Osteoblast (primary cell): ENCODE measurements around the gene CLVS2. TPM values are rescaled to one million over a fixed set of nuclear protein-coding genes. Genes with fewer than 3 reads are reported as not detected.

Experiments used
- DNase-seq: peaks from one replicate; pipeline ENCODE4 v3.0.0; 2011; ENCODE audit warnings: low spot score, mixed read lengths; ENCODE audit not compliant: insufficient read length; ENCODE audit errors: missing footprints
- H2AFZ ChIP-seq: 2 replicates; pipeline ENCODE4 v1.6.0; 2011; ENCODE audit warnings: mild to moderate bottlenecking, low read length
- H3K27ac ChIP-seq: 2 replicates; pipeline ENCODE4 v1.5.1; 2011; ENCODE audit warnings: mild to moderate bottlenecking, low read depth, low read length, moderate library complexity
- H3K27me3 ChIP-seq: 2 replicates; pipeline ENCODE4 v1.6.0; 2012; ENCODE audit warnings: mild to moderate bottlenecking, control low read depth, inconsistent platforms, low read length, moderate library complexity; ENCODE audit not compliant: insufficient read depth
- H3K36me3 ChIP-seq: 2 replicates; pipeline ENCODE4 v1.5.1; 2011; ENCODE audit warnings: mild to moderate bottlenecking, low read length, control low read depth, moderate library complexity; ENCODE audit not compliant: insufficient read depth
- H3K4me1 ChIP-seq: 2 replicates; pipeline ENCODE4 v1.5.1; 2011; ENCODE audit warnings: mild to moderate bottlenecking, low read length, control low read depth, moderate library complexity; ENCODE audit not compliant: insufficient read depth
- H3K4me2 ChIP-seq: 2 replicates; pipeline ENCODE4 v1.6.0; 2011; ENCODE audit warnings: mild to moderate bottlenecking, low read length; ENCODE audit not compliant: insufficient read depth
- H3K4me3 ChIP-seq: fragments of 200-600 bp; sonication (generic); 3 replicates; pipeline ENCODE4 v1.5.1; 2012; ENCODE audit warnings: mild to moderate bottlenecking, low read length, inconsistent platforms; ENCODE audit not compliant: insufficient read depth
- H3K79me2 ChIP-seq: 2 replicates; pipeline ENCODE4 v1.6.0; 2012; ENCODE audit warnings: mild to moderate bottlenecking, low read length, control low read depth, inconsistent platforms; ENCODE audit not compliant: insufficient read depth
- H3K9me3 ChIP-seq: 2 replicates; pipeline ENCODE4 v1.5.1; 2011; ENCODE audit warnings: low read depth, low read length, control low read depth
- H4K20me1 ChIP-seq: 2 replicates; pipeline ENCODE4 v1.6.0; 2012; ENCODE audit warnings: mild to moderate bottlenecking, low read length, control low read depth; ENCODE audit not compliant: insufficient read depth
- CTCF ChIP-seq: IDR thresholded peaks from 2 replicates; pipeline ENCODE4 v1.5.1; 2011; ENCODE audit warnings: mild to moderate bottlenecking, low read depth, low read length, moderate library complexity; ENCODE audit errors: extremely low read depth
- total RNA-seq: library from RNA; depleted of rRNA; stranded (reverse); fragments of >200 nt; gene quantifications from 2 replicates; pipeline ENCODE4 v1.2.3, GENCODE V29; 2012

The CLVS2 gene
- total RNA-seq, 1 donor = not detected

GRCh38 chr6:123014835-123015234 is 18.8 kb downstream of the CLVS2 start:
- no peak overlapping the region for H2AFZ ChIP-seq
- no peaks in the 10 kb centered on the region for H3K36me3 ChIP-seq
- TF ChIP-seq CTCF = no peak
- no peak overlapping the region for H3K4me3 ChIP-seq
- no peaks in the 10 kb centered on the region for H3K27me3 ChIP-seq
- H3K9me3 ChIP-seq = no peaks in the 10 kb centered on the region
- H3K79me2 ChIP-seq = no peaks in the 10 kb centered on the region
- no peak for DNase-seq
- no peaks in the 10 kb centered on the region for H3K4me1 ChIP-seq
- H4K20me1 ChIP-seq = no peaks in the 10 kb centered on the region
- H3K27ac ChIP-seq = no peak overlapping the region
- no peak overlapping the region for H3K4me2 ChIP-seq

GRCh38 chr6:123016431-123017103 is 20.5 kb downstream of the CLVS2 start:
- H2AFZ ChIP-seq = no peak overlapping the region
- no peaks in the 10 kb centered on the region for H3K9me3 ChIP-seq
- H3K27ac ChIP-seq = no peak overlapping the region
- no peak overlapping the region for H3K4me2 ChIP-seq
- H3K36me3 ChIP-seq = no peaks in the 10 kb centered on the region
- H3K27me3 ChIP-seq = no peaks in the 10 kb centered on the region
- DNase-seq = no peak
- no peaks in the 10 kb centered on the region for H3K4me1 ChIP-seq
- no peak overlapping the region for H3K4me3 ChIP-seq
- H3K79me2 ChIP-seq = no peaks in the 10 kb centered on the region
- TF ChIP-seq CTCF = no peak
- no peaks in the 10 kb centered on the region for H4K20me1 ChIP-seq

- DNase-seq = no peak
- no peak for TF ChIP-seq CTCF
- H3K79me2 ChIP-seq = no peaks in the 10 kb centered on the region
- no peaks in the 10 kb centered on the region for H3K9me3 ChIP-seq
- no peaks in the 10 kb centered on the region for H3K4me1 ChIP-seq
- no peak overlapping the region for H3K4me2 ChIP-seq
- no peak overlapping the region for H3K4me3 ChIP-seq
- H3K27me3 ChIP-seq = no peaks in the 10 kb centered on the region
- no peaks in the 10 kb centered on the region for H4K20me1 ChIP-seq
- no peaks in the 10 kb centered on the region for H3K36me3 ChIP-seq
- no peak overlapping the region for H3K27ac ChIP-seq
- no peak overlapping the region for H2AFZ ChIP-seq
Measured at GRCh38 chr6:123017104-123017682, 21.2 kb downstream of the CLVS2 start.

GRCh38 chr6:123022975-123023374 is 26.9 kb downstream of the CLVS2 start:
- no peaks in the 10 kb centered on the region for H3K4me1 ChIP-seq

More at GRCh38 chr6:123022975-123023374, 26.9 kb downstream of the CLVS2 start:
- H3K4me3 ChIP-seq = no peak overlapping the region
- H3K27me3 ChIP-seq = no peaks in the 10 kb centered on the region
- no peak overlapping the region for H3K4me2 ChIP-seq
- H4K20me1 ChIP-seq = no peaks in the 10 kb centered on the region
- H2AFZ ChIP-seq = no peak overlapping the region
- H3K79me2 ChIP-seq = no peaks in the 10 kb centered on the region
- no peak for TF ChIP-seq CTCF
- H3K9me3 ChIP-seq = peaks cover 2% of the 10 kb centered on the region
- no peak for DNase-seq
- no peaks in the 10 kb centered on the region for H3K36me3 ChIP-seq
- no peak overlapping the region for H3K27ac ChIP-seq
